BE2C (cell line): Measurements from ENCODE around the gene CHI3L1.

Experiments used
- DNase-seq: peaks from one replicate; pipeline ENCODE4 v3.0.0-alpha.2; 2020
- H3K27me3 ChIP-seq: fragments of 250-450 bp; sonication (Bioruptor Pico); 2 replicates; pipeline ENCODE4 v1.5.1; 2020; ENCODE audit warnings: mild to moderate bottlenecking
- H3K36me3 ChIP-seq: fragments of 250-450 bp; sonication (Bioruptor Pico); 2 replicates; pipeline ENCODE4 v1.5.1; 2020; ENCODE audit warnings: mild to moderate bottlenecking
- H3K4me1 ChIP-seq: fragments of 250-450 bp; sonication (Bioruptor Pico); 2 replicates; pipeline ENCODE4 v1.5.1; 2020
- H3K4me3 ChIP-seq: 2 replicates; pipeline ENCODE4 v1.5.1; 2011; ENCODE audit warnings: low read depth, low read length
- H3K9me3 ChIP-seq: fragments of 250-450 bp; sonication (Bioruptor Pico); 2 replicates; pipeline ENCODE4 v1.5.1; 2020
- CTCF ChIP-seq: IDR thresholded peaks from 2 replicates; pipeline ENCODE4 v1.5.1; 2012; ENCODE audit warnings: mild to moderate bottlenecking, low read depth, low read length

CHI3L1 gene

GRCh38 chr1:203208181-203208580, 21.7 kb upstream of the CHI3L1 start:
- no peak for TF ChIP-seq CTCF
- no peaks in the 10 kb centered on the region for H3K27me3 ChIP-seq
- DNase-seq = no peak
- H3K9me3 ChIP-seq = no peaks in the 10 kb centered on the region
- no peaks in the 10 kb centered on the region for H3K36me3 ChIP-seq
- no peak overlapping the region for H3K4me3 ChIP-seq
- H3K4me1 ChIP-seq = no peaks in the 10 kb centered on the region

GRCh38 chr1:203207751-203208150, 21.2 kb upstream of the CHI3L1 start:
- no peaks in the 10 kb centered on the region for H3K36me3 ChIP-seq
- no peaks in the 10 kb centered on the region for H3K9me3 ChIP-seq
- TF ChIP-seq CTCF = no peak
- no peak for DNase-seq
- H3K27me3 ChIP-seq = no peaks in the 10 kb centered on the region
- H3K4me3 ChIP-seq = no peak overlapping the region
- H3K4me1 ChIP-seq = no peaks in the 10 kb centered on the region

GRCh38 chr1:203206129-203206687, 19.7 kb upstream of the CHI3L1 start:
- Histone ChIP-seq H3K4me1 (no peaks in the 10 kb centered on the region), H3K4me3 (no peak overlapping the region), H3K27me3 (no peaks in the 10 kb centered on the region), H3K36me3 (no peaks in the 10 kb centered on the region), H3K9me3 (no peaks in the 10 kb centered on the region)
- no peak for DNase-seq
- TF ChIP-seq CTCF = no peak

- Histone ChIP-seq H3K36me3 (no peaks in the 10 kb centered on the region), H3K4me3 (no peak overlapping the region), H3K27me3 (no peaks in the 10 kb centered on the region), H3K4me1 (no peaks in the 10 kb centered on the region), H3K9me3 (no peaks in the 10 kb centered on the region)
- no peak for TF ChIP-seq CTCF
- DNase-seq = no peak
Measured at GRCh38 chr1:203204756-203205155, 18.3 kb upstream of the CHI3L1 start.

GRCh38 chr1:203202431-203203245, 16.1 kb upstream of the CHI3L1 start:
- TF ChIP-seq CTCF = no peak
- Histone ChIP-seq H3K9me3 (no peaks in the 10 kb centered on the region), H3K4me3 (no peak overlapping the region), H3K36me3 (no peaks in the 10 kb centered on the region), H3K27me3 (no peaks in the 10 kb centered on the region), H3K4me1 (no peaks in the 10 kb centered on the region)
- DNase-seq = no peak

- TF ChIP-seq CTCF = no peak
- no peaks in the 10 kb centered on the region for H3K27me3 ChIP-seq
- H3K36me3 ChIP-seq = no peaks in the 10 kb centered on the region
- H3K9me3 ChIP-seq = no peaks in the 10 kb centered on the region
- H3K4me1 ChIP-seq = no peaks in the 10 kb centered on the region
- H3K4me3 ChIP-seq = no peak overlapping the region
- no peak for DNase-seq
Measured at GRCh38 chr1:203201516-203202205, 15.2 kb upstream of the CHI3L1 start.
